Measurements from ENCODE around the gene ARID1A. TPM values are rescaled to one million over a fixed set of nuclear protein-coding genes. Genes with fewer than 3 reads are reported as not detected.

ARID1A gene
- total RNA-seq, 2 experiments from 2014 or later: 55.2 to 123 TPM

DNA sequence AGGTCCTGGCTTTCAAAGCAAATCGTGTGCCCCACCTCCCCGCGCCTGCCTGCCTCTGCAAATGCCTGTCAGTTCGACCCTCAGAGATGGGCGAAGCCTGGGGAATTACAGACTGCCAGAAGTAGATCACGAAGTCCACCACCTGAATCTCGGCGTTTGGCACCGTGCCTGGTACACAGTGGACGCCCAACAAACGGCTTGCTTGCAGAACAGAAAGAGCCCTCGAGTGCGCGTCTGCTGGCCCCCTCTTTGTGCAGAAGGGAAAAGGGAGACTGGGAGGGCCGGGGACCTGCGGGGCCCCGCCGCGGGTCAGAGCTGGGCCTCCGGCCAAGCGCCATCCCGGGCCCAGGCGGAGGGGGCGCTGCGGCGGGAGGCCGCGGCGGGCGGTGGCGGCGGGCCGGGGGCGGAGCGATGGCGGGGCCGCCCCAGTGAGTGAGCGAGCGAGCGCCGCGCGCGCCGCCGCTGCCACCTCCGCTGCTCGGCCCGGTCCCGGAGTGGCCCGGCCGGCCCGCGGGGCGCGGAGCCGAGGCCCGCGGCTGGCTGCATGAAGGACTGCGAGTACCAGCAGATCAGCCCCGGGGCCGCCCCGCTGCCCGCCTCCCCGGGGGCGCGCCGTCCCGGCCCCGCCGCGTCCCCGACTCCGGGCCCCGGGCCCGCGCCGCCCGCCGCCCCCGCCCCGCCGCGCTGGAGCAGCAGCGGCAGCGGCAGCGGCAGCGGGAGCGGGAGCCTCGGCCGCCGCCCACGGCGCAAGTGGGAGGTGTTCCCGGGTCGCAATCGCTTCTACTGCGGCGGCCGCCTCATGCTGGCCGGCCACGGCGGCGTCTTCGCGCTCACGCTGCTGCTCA, 130.7 kb downstream of the ARID1A start, which contains the start of gene ZDHHC18:
Gene ZDHHC18, plus strand, starts transcription at position 428 of the 845 bp plus-strand sequence. Its CDS starts 117 bp downstream, at position 545.
- Histone ChIP-seq H3K36me3 (ENCODE audit: insufficient read depth, low read length) (no peaks in the 10 kb centered on the region), H3K4me2 (ENCODE audit: low read length) (peak within 1 kb of the TSS; percentile 88), H3K4me3 (ENCODE audit: low read depth, low read length, poor library complexity, severe bottlenecking) (peak within 1 kb of the TSS; percentile 71), H2AFZ (ENCODE audit: low read length) (peak within 1 kb of the TSS; percentile 98), H3K9me2 (ENCODE audit: insufficient read depth, low read length) (no peaks in the 10 kb centered on the region), H3K4me1 (ENCODE audit: insufficient read depth, low read length, poor library complexity, severe bottlenecking) (peaks cover 43% of the 10 kb centered on the region), H3K79me2 (ENCODE audit: insufficient read depth, low read depth, low read length) (peaks cover 6% of the 10 kb centered on the region; the same call in 1 of the 2 replicates), H3K27ac (ENCODE audit: low read depth, low read length, poor library complexity, severe bottlenecking) (no peak within 1 kb of the TSS), H3K9me3 (ENCODE audit: low read length) (no peaks in the 10 kb centered on the region), H4K20me1 (ENCODE audit: insufficient read depth, low read length) (no peaks in the 10 kb centered on the region)
- intact Hi-C loops (cut with micrococcal nuclease; ENCODE audit: unreplicated experiment): no loop called here
- DNase-seq (ENCODE audit: low spot score): peak; percentile 78
- ChIA-PET POLR2A (no interaction called here), CTCF (ENCODE audit: unreplicated experiment) (no interaction called here)
- no peak for TF ChIP-seq EZH2phosphoT487 (IDR thresholded peaks at IDR 0.05; ENCODE audit: borderline replicate concordance, low read depth, low read length)
- TF ChIP-seq, protein P1, sequence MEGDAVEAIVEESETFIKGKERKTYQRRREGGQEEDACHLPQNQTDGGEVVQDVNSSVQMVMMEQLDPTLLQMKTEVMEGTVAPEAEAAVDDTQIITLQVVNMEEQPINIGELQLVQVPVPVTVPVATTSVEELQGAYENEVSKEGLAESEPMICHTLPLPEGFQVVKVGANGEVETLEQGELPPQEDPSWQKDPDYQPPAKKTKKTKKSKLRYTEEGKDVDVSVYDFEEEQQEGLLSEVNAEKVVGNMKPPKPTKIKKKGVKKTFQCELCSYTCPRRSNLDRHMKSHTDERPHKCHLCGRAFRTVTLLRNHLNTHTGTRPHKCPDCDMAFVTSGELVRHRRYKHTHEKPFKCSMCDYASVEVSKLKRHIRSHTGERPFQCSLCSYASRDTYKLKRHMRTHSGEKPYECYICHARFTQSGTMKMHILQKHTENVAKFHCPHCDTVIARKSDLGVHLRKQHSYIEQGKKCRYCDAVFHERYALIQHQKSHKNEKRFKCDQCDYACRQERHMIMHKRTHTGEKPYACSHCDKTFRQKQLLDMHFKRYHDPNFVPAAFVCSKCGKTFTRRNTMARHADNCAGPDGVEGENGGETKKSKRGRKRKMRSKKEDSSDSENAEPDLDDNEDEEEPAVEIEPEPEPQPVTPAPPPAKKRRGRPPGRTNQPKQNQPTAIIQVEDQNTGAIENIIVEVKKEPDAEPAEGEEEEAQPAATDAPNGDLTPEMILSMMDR (conservative IDR thresholded peaks at IDR 0.05; ENCODE audit: low read length): peak; percentile 59
- BruUV-seq (replicated peaks): no TSS peak

DNA sequence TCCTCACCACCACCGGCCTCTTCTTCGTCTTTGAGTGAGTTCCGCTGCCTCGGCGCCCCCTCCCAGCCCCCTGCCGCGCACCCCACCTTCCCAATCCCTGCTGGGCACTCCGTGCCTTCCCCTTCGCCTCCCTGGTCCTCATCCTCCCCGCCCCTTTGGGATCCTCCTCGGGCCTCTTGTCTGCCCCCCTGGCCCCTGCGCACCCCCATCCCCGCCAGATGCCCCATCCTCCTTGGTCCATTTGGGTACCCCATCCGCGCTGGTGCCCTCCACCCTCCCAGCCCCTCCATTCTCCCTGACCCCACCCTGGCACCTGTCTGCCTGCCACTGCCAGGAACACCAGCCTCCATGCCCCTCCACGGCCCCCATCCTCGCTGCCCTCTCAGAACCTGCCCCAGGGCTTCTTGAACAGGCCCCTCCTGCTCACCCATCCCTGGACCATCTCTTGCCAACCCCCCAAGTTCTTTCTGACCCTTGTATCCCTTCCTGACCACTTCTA, 131.3 kb downstream of the ARID1A start:
- no peaks in the 10 kb centered on the region for H3K9me2 ChIP-seq (ENCODE audit: insufficient read depth, low read length)
- H3K79me2 ChIP-seq (ENCODE audit: insufficient read depth, low read depth, low read length): peaks cover 6% of the 10 kb centered on the region; the same call in 1 of the 2 replicates
- no peak overlapping the region for H2AFZ ChIP-seq (ENCODE audit: low read length)
- no peak for DNase-seq (ENCODE audit: low spot score)
- H3K36me3 ChIP-seq (ENCODE audit: insufficient read depth, low read length): 0 out of 2 replicates have a peak, but pooled peaks cover 2% of the 10 kb centered on the region
- H3K4me3 ChIP-seq (ENCODE audit: low read depth, low read length, poor library complexity, severe bottlenecking): peak overlapping the region; percentile 71
- H3K4me2 ChIP-seq (ENCODE audit: low read length): peak overlapping the region; percentile 79
- ChIA-PET CTCF (ENCODE audit: unreplicated experiment) (no interaction called here), POLR2A (no interaction called here)
- H3K27ac ChIP-seq (ENCODE audit: low read depth, low read length, poor library complexity, severe bottlenecking): no peak overlapping the region
- peaks cover 41% of the 10 kb centered on the region for H3K4me1 ChIP-seq (ENCODE audit: insufficient read depth, low read length, poor library complexity, severe bottlenecking)
- H3K9me3 ChIP-seq (ENCODE audit: low read length): no peaks in the 10 kb centered on the region
- H4K20me1 ChIP-seq (ENCODE audit: insufficient read depth, low read length): no peaks in the 10 kb centered on the region
- intact Hi-C loops (cut with micrococcal nuclease; ENCODE audit: unreplicated experiment): no loop called here
- TF ChIP-seq, protein P1 (conservative IDR thresholded peaks at IDR 0.05; ENCODE audit: low read length): no peak
- no peak for TF ChIP-seq EZH2phosphoT487 (IDR thresholded peaks at IDR 0.05; ENCODE audit: borderline replicate concordance, low read depth, low read length)
- BruUV-seq (replicated peaks): no TSS peak

Measured in OCI-LY7 (cell line).